AG09319 (cell line): ENCODE data around the gene KCNK4.
"Not testable (repeated sequence)": the region's sequence is repeated elsewhere in the genome, so short reads cannot be mapped to it uniquely, and the experiment has no call there.

Source experiments
- DNase-seq: peaks from one replicate; pipeline ENCODE4 v3.0.0-alpha.2; 2010; ENCODE audit warnings: low read depth; ENCODE audit errors: extremely low read depth
- CTCF ChIP-seq: IDR thresholded peaks from 2 replicates; pipeline ENCODE4 v1.5.1; 2011; ENCODE audit warnings: low read depth, mild to moderate bottlenecking, inconsistent platforms, low read length, moderate library complexity

The KCNK4 gene

GRCh38 chr11:64291262-64291751 is at the start of gene KCNK4:
KCNK4 (plus strand) TSS chr11:64291302; CDS start chr11:64293019, 1,717 bp downstream.
- no peak for DNase-seq
- TF ChIP-seq CTCF = no peak

GRCh38 chr11:64241491-64242374 is 49.4 kb upstream of the KCNK4 start:
- no peak for DNase-seq
- TF ChIP-seq CTCF = no peak

- DNase-seq = no peak
- no peak for TF ChIP-seq CTCF
These were observed 47.8 kb upstream of the KCNK4 start for GRCh38 chr11:64243236-64243854.

GRCh38 chr11:64244107-64244506 is 47.0 kb upstream of the KCNK4 start:
- DNase-seq = no peak
- TF ChIP-seq CTCF = no peak

GRCh38 chr11:64244966-64245365 is 46.1 kb upstream of the KCNK4 start:
- DNase-seq = no peak
- TF ChIP-seq CTCF = no peak

GRCh38 chr11:64245401-64245796 is 45.7 kb upstream of the KCNK4 start:
- no peak for DNase-seq
- TF ChIP-seq CTCF = no peak

GRCh38 chr11:64245797-64246620 is 45.1 kb upstream of the KCNK4 start:
- DNase-seq = peak; percentile 49
- no peak for TF ChIP-seq CTCF

GRCh38 chr11:64246621-64246870 is 44.6 kb upstream of the KCNK4 start:
- DNase-seq = not testable (repeated sequence)
